Dermis blood vessel endothelial cell (primary cell): ENCODE results near the gene EYS. TPM values are rescaled to one million over a fixed set of nuclear protein-coding genes. Genes with fewer than 3 reads are reported as not detected.

Experiments used
- DNase-seq: peaks from one replicate; pipeline ENCODE4 v3.0.0; 2010
- total RNA-seq: library from RNA; depleted of rRNA; stranded (reverse); fragments of >200 nt; gene quantifications from 2 replicates; pipeline ENCODE4 v1.2.3, GENCODE V29; 2014

Gene EYS
- total RNA-seq, 1 donor from 2014 or later = not detected

GRCh38 chr6:64217721-64218620, 1489.1 kb downstream of the EYS start:
- DNase-seq = no peak

GRCh38 chr6:64214373-64214772, 1492.7 kb downstream of the EYS start:
- no peak for DNase-seq

GRCh38 chr6:64213697-64214096, 1493.3 kb downstream of the EYS start:
- no peak for DNase-seq

- DNase-seq = no peak
These were observed 1509.8 kb downstream of the EYS start for GRCh38 chr6:64197246-64197645.

GRCh38 chr6:64186592-64186991, 1520.4 kb downstream of the EYS start:
- DNase-seq = no peak

GRCh38 chr6:64185621-64186020, 1521.4 kb downstream of the EYS start:
- DNase-seq = no peak

GRCh38 chr6:64175296-64175695, 1531.7 kb downstream of the EYS start:
- DNase-seq = no peak

- no peak for DNase-seq
These were observed 1536.7 kb downstream of the EYS start for GRCh38 chr6:64170316-64170715.

- no peak for DNase-seq
These were observed 1546.5 kb downstream of the EYS start for GRCh38 chr6:64160486-64160885.

- no peak for DNase-seq
These were observed 1552.0 kb downstream of the EYS start for GRCh38 chr6:64155063-64155462.

- DNase-seq = no peak
These were observed 1560.2 kb downstream of the EYS start for GRCh38 chr6:64146876-64147275.

- no peak for DNase-seq
These were observed 1560.9 kb downstream of the EYS start for GRCh38 chr6:64146094-64146493.

GRCh38 chr6:64145658-64146057, 1561.4 kb downstream of the EYS start:
- DNase-seq = no peak

GRCh38 chr6:64143101-64143500, 1563.9 kb downstream of the EYS start:
- no peak for DNase-seq

- no peak for DNase-seq
These were observed 1565.3 kb downstream of the EYS start for GRCh38 chr6:64141680-64142079.

- no peak for DNase-seq
These were observed 1578.6 kb downstream of the EYS start for GRCh38 chr6:64128301-64129024.

GRCh38 chr6:64123761-64124633, 1583.0 kb downstream of the EYS start:
- DNase-seq = no peak

GRCh38 chr6:64122712-64123375, 1584.2 kb downstream of the EYS start:
- no peak for DNase-seq

- no peak for DNase-seq
These were observed 1585.9 kb downstream of the EYS start for GRCh38 chr6:64121011-64121565.

GRCh38 chr6:64113704-64114103, 1593.3 kb downstream of the EYS start:
- no peak for DNase-seq

GRCh38 chr6:64104051-64104450, 1603.0 kb downstream of the EYS start:
- DNase-seq = no peak

GRCh38 chr6:64103480-64103879, 1603.5 kb downstream of the EYS start:
- DNase-seq = no peak
